Bronchial epithelial cell (primary cell): ENCODE results near the gene ZMAT5. TPM values are rescaled to one million over a fixed set of nuclear protein-coding genes. Genes with fewer than 3 reads are reported as not detected.

Experiments
- DNase-seq: peaks from one replicate; pipeline ENCODE4 v3.0.0-alpha.2; 2010; ENCODE audit warnings: low read depth
- FAIRE-seq: peaks from 2 replicates; lab custom pipeline; 2011; peaks lifted over from hg19 to GRCh38; lab: Jason Lieb, UNC
- H3K27me3 ChIP-seq: 2 replicates; pipeline ENCODE4 v1.5.1; 2011; ENCODE audit warnings: low read length; ENCODE audit not compliant: control insufficient read depth, insufficient read depth
- H3K36me3 ChIP-seq: 2 replicates; pipeline ENCODE4 v1.5.1; 2011; ENCODE audit warnings: low read length; ENCODE audit not compliant: control insufficient read depth, insufficient read depth
- H3K4me3 ChIP-seq: 2 replicates; pipeline ENCODE4 v1.5.1; 2011; ENCODE audit warnings: mild to moderate bottlenecking, low read depth, low read length, control low read depth
- CTCF ChIP-seq: IDR thresholded peaks from 2 replicates; pipeline ENCODE4 v1.5.1; 2011; ENCODE audit warnings: mild to moderate bottlenecking, moderate library complexity, low read length, control low read depth, inconsistent platforms; ENCODE audit not compliant: insufficient read depth, severe bottlenecking
- total RNA-seq: library from RNA; depleted of rRNA; stranded (reverse); fragments of >200 nt; gene quantifications from 2 replicates; pipeline ENCODE4 v1.2.1, GENCODE V29; 2014

The ZMAT5 gene
- total RNA-seq, 1 donor from 2014 or later: 24.7 TPM

- Histone ChIP-seq H3K4me3 (no peak overlapping the region), H3K36me3 (no peaks in the 10 kb centered on the region), H3K27me3 (peaks cover 9% of the 10 kb centered on the region)
- FAIRE-seq (no peak), DNase-seq (no peak)
- no peak for TF ChIP-seq CTCF
These were observed 51.6 kb downstream of the ZMAT5 start for GRCh38 chr22:29715240-29715639.

GRCh38 chr22:29713156-29713727 lies 53.6 kb downstream of the ZMAT5 start:
- Histone ChIP-seq H3K36me3 (no peaks in the 10 kb centered on the region), H3K27me3 (peaks cover 2% of the 10 kb centered on the region), H3K4me3 (no peak overlapping the region)
- FAIRE-seq (no peak), DNase-seq (no peak)
- TF ChIP-seq CTCF: no peak

- H3K36me3 ChIP-seq: no peaks in the 10 kb centered on the region
- FAIRE-seq (no peak), DNase-seq (no peak)
- peaks cover 3% of the 10 kb centered on the region for H3K27me3 ChIP-seq
- no peak for TF ChIP-seq CTCF
- no peak overlapping the region for H3K4me3 ChIP-seq
These were observed 54.7 kb downstream of the ZMAT5 start for GRCh38 chr22:29712119-29712518.

- TF ChIP-seq CTCF: no peak
- no peak overlapping the region for H3K4me3 ChIP-seq
- H3K27me3 ChIP-seq: peaks cover 3% of the 10 kb centered on the region
- DNase-seq (no peak), FAIRE-seq (no peak)
- H3K36me3 ChIP-seq: no peaks in the 10 kb centered on the region
These were observed 55.7 kb downstream of the ZMAT5 start for GRCh38 chr22:29710922-29711593.

GRCh38 chr22:29710193-29710592 lies 56.6 kb downstream of the ZMAT5 start:
- FAIRE-seq (no peak), DNase-seq (no peak)
- TF ChIP-seq CTCF: no peak
- Histone ChIP-seq H3K36me3 (no peaks in the 10 kb centered on the region), H3K27me3 (peaks cover 3% of the 10 kb centered on the region), H3K4me3 (no peak overlapping the region)
